HepG2 (cell line): Measurements from ENCODE around the gene ARTN. TPM values are rescaled to one million over a fixed set of nuclear protein-coding genes. Genes with fewer than 3 reads are reported as not detected.

Experiments
- AKAP8 ChIP-seq: sonication (generic); formaldehyde crosslinking; IDR thresholded peaks from 2 replicates; pipeline ENCODE4 v1.5.1; 2020; ENCODE audit warnings: mild to moderate bottlenecking, missing genetic modification reagents
- ARID2 ChIP-seq: sonication (generic); formaldehyde crosslinking; IDR thresholded peaks from 2 replicates; pipeline ENCODE4 v1.8.1; 2022; ENCODE audit warnings: mild to moderate bottlenecking, missing genetic modification reagents, borderline replicate concordance
- CREB1 ChIP-seq, 2 experiments: fragments of 450-650 bp in 1 of 2; IDR thresholded peaks; 2 replicates each; pipeline ENCODE4 v1.6.1; 2016 to 2017; ENCODE audit warnings: control low read depth in 1 of 2, mild to moderate bottlenecking in 1 of 2, missing compliant biosample characterization in 1 of 2, missing genetic modification characterization in 1 of 2
- E2F2 ChIP-seq: sonication (generic); formaldehyde crosslinking; IDR thresholded peaks from 2 replicates; pipeline ENCODE4 v1.4.0; 2020; ENCODE audit warnings: missing genetic modification reagents, borderline replicate concordance
- FIP1L1 ChIP-seq: fragments of 200-400 bp; formaldehyde crosslinking; IDR thresholded peaks from 2 replicates; pipeline ENCODE4 v1.6.1; 2018; ENCODE audit warnings: low read depth, mild to moderate bottlenecking, low read length, moderate library complexity, borderline replicate concordance; ENCODE audit not compliant: insufficient read depth
- GABPA ChIP-seq, 2 experiments: IDR thresholded peaks; 2 replicates each; pipeline ENCODE4 v1.6.1; 2011 to 2016; ENCODE audit warnings: low read depth in 2 of 2, low read length in 1 of 2, missing biosample characterization in 1 of 2, missing genetic modification characterization in 1 of 2
- KDM6A ChIP-seq: IDR thresholded peaks from 2 replicates; pipeline ENCODE4 v1.6.1; 2016; ENCODE audit warnings: low read depth
- ZNF101 ChIP-seq: sonication (generic); formaldehyde crosslinking; IDR thresholded peaks from 2 replicates; pipeline ENCODE4 v1.4.0; 2020; ENCODE audit warnings: mild to moderate bottlenecking, low read depth, missing genetic modification reagents, borderline replicate concordance
- ZNF121 ChIP-seq: sonication (generic); formaldehyde crosslinking; IDR thresholded peaks from 2 replicates; pipeline ENCODE4 v1.5.0; 2020; ENCODE audit warnings: mild to moderate bottlenecking, missing genetic modification reagents
- ZNF251 ChIP-seq: sonication (generic); formaldehyde crosslinking; IDR thresholded peaks from 2 replicates; pipeline ENCODE4 v1.9.0; 2021; ENCODE audit warnings: mild to moderate bottlenecking, missing genetic modification reagents
- ZNF451 ChIP-seq: sonication (generic); formaldehyde crosslinking; IDR thresholded peaks from 2 replicates; pipeline ENCODE4 v1.5.0; 2020; ENCODE audit warnings: mild to moderate bottlenecking, missing genetic modification reagents
- ZNF83 ChIP-seq: sonication (generic); formaldehyde crosslinking; IDR thresholded peaks from 2 replicates; pipeline ENCODE4 v1.4.0; 2020; ENCODE audit warnings: missing genetic modification reagents, mild to moderate bottlenecking, borderline replicate concordance
- polyA plus RNA-seq, 8 experiments: library from polyadenylated mRNA; depleted of rRNA in 3 of 8; stranded (reverse) in 7 of 8; unstranded in 1 of 8; fragments of >200 nt; fragmentation: Illumina TruSeq in 4 of 8; extraction: Trizol in 4 of 8; gene quantifications; 2 replicates each; pipeline versions ENCODE4 v1.2.1 to v1.2.3, GENCODE V29; 2011 to 2016; ENCODE audit warnings: low read depth in 4 of 8, missing spikeins in 1 of 8, mixed read lengths in 1 of 8; ENCODE audit not compliant: insufficient read depth in 1 of 8
- total RNA-seq, 5 experiments: library from RNA; depleted of rRNA; stranded (reverse); fragments of >200 nt; fragmentation: Illumina TruSeq; extraction: Trizol; gene quantifications; 2 replicates each; pipeline ENCODE4 v1.2.3, GENCODE V29; 2016; ENCODE audit warnings: low read depth in 1 of 5
- TF ChIP-seq, protein P1 (sequence below): IDR thresholded peaks from 2 replicates; pipeline ENCODE4 v1.6.1; 2016; ENCODE audit warnings: low read depth, missing genetic modification reagents, missing compliant biosample characterization
- TF ChIP-seq, protein P2 (sequence below): sonication (generic); formaldehyde crosslinking; IDR thresholded peaks from 2 replicates; pipeline ENCODE4 v1.5.1; 2020; ENCODE audit warnings: missing genetic modification reagents, mild to moderate bottlenecking, borderline replicate concordance
- TF ChIP-seq, protein P3 (sequence below): IDR thresholded peaks from 2 replicates; pipeline ENCODE4 v1.4.0; 2020; ENCODE audit warnings: mild to moderate bottlenecking, missing genetic modification reagents

The ARTN gene
- total and polyA plus RNA-seq, 2 of the 13 experiments (the other 11 are each of a cell fraction or from before 2014, with no cell fraction given), result 0.11 to 0.62 TPM

GRCh38 chr1:43974443-43975248 is 41.0 kb downstream of the ARTN start, which contains the start of gene ATP6V0B (continued):
- TF ChIP-seq, protein P1, sequence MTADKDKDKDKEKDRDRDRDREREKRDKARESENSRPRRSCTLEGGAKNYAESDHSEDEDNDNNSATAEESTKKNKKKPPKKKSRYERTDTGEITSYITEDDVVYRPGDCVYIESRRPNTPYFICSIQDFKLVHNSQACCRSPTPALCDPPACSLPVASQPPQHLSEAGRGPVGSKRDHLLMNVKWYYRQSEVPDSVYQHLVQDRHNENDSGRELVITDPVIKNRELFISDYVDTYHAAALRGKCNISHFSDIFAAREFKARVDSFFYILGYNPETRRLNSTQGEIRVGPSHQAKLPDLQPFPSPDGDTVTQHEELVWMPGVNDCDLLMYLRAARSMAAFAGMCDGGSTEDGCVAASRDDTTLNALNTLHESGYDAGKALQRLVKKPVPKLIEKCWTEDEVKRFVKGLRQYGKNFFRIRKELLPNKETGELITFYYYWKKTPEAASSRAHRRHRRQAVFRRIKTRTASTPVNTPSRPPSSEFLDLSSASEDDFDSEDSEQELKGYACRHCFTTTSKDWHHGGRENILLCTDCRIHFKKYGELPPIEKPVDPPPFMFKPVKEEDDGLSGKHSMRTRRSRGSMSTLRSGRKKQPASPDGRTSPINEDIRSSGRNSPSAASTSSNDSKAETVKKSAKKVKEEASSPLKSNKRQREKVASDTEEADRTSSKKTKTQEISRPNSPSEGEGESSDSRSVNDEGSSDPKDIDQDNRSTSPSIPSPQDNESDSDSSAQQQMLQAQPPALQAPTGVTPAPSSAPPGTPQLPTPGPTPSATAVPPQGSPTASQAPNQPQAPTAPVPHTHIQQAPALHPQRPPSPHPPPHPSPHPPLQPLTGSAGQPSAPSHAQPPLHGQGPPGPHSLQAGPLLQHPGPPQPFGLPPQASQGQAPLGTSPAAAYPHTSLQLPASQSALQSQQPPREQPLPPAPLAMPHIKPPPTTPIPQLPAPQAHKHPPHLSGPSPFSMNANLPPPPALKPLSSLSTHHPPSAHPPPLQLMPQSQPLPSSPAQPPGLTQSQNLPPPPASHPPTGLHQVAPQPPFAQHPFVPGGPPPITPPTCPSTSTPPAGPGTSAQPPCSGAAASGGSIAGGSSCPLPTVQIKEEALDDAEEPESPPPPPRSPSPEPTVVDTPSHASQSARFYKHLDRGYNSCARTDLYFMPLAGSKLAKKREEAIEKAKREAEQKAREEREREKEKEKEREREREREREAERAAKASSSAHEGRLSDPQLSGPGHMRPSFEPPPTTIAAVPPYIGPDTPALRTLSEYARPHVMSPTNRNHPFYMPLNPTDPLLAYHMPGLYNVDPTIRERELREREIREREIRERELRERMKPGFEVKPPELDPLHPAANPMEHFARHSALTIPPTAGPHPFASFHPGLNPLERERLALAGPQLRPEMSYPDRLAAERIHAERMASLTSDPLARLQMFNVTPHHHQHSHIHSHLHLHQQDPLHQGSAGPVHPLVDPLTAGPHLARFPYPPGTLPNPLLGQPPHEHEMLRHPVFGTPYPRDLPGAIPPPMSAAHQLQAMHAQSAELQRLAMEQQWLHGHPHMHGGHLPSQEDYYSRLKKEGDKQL (CRISPR knock-in tag), result no peak
- TF ChIP-seq GABPA (IDR thresholded peaks at IDR 0.05; ENCODE audit: low read depth, low read length) (no peak), GABPA (CRISPR knock-in tag; IDR thresholded peaks at IDR 0.05; ENCODE audit: low read depth) (peak; percentile 78), ZNF121 (no peak), E2F2 (no peak), ARID2 (CRISPR knock-in tag) (no peak), KDM6A (CRISPR knock-in tag) (no peak), ZNF251 (CRISPR knock-in tag) (no peak), AKAP8 (CRISPR knock-in tag) (peak; percentile 88), FIP1L1 (no peak), ZNF451 (CRISPR knock-in tag) (peak; percentile 85), CREB1 (IDR thresholded peaks at IDR 0.05) (peak; percentile 92), CREB1 (CRISPR knock-in tag; IDR thresholded peaks at IDR 0.05) (peak; percentile 92), ZNF101 (CRISPR knock-in tag) (no peak), ZNF83 (CRISPR knock-in tag) (peak; percentile 70; the same call in 1 of the 2 replicates)
- TF ChIP-seq, protein P2, sequence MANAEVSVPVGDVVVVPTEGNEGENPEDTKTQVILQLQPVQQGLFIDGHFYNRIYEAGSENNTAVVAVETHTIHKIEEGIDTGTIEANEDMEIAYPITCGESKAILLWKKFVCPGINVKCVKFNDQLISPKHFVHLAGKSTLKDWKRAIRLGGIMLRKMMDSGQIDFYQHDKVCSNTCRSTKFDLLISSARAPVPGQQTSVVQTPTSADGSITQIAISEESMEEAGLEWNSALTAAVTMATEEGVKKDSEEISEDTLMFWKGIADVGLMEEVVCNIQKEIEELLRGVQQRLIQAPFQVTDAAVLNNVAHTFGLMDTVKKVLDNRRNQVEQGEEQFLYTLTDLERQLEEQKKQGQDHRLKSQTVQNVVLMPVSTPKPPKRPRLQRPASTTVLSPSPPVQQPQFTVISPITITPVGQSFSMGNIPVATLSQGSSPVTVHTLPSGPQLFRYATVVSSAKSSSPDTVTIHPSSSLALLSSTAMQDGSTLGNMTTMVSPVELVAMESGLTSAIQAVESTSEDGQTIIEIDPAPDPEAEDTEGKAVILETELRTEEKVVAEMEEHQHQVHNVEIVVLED (CRISPR knock-in tag), result peak; percentile 100
- TF ChIP-seq, protein P3, sequence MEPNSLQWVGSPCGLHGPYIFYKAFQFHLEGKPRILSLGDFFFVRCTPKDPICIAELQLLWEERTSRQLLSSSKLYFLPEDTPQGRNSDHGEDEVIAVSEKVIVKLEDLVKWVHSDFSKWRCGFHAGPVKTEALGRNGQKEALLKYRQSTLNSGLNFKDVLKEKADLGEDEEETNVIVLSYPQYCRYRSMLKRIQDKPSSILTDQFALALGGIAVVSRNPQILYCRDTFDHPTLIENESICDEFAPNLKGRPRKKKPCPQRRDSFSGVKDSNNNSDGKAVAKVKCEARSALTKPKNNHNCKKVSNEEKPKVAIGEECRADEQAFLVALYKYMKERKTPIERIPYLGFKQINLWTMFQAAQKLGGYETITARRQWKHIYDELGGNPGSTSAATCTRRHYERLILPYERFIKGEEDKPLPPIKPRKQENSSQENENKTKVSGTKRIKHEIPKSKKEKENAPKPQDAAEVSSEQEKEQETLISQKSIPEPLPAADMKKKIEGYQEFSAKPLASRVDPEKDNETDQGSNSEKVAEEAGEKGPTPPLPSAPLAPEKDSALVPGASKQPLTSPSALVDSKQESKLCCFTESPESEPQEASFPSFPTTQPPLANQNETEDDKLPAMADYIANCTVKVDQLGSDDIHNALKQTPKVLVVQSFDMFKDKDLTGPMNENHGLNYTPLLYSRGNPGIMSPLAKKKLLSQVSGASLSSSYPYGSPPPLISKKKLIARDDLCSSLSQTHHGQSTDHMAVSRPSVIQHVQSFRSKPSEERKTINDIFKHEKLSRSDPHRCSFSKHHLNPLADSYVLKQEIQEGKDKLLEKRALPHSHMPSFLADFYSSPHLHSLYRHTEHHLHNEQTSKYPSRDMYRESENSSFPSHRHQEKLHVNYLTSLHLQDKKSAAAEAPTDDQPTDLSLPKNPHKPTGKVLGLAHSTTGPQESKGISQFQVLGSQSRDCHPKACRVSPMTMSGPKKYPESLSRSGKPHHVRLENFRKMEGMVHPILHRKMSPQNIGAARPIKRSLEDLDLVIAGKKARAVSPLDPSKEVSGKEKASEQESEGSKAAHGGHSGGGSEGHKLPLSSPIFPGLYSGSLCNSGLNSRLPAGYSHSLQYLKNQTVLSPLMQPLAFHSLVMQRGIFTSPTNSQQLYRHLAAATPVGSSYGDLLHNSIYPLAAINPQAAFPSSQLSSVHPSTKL, result no peak
